ENCODE data around the gene DRC1.
A peak's percentile ranks its signal among the peaks of the same experiment; 100 is the strongest.

DRC1 gene

DNA sequence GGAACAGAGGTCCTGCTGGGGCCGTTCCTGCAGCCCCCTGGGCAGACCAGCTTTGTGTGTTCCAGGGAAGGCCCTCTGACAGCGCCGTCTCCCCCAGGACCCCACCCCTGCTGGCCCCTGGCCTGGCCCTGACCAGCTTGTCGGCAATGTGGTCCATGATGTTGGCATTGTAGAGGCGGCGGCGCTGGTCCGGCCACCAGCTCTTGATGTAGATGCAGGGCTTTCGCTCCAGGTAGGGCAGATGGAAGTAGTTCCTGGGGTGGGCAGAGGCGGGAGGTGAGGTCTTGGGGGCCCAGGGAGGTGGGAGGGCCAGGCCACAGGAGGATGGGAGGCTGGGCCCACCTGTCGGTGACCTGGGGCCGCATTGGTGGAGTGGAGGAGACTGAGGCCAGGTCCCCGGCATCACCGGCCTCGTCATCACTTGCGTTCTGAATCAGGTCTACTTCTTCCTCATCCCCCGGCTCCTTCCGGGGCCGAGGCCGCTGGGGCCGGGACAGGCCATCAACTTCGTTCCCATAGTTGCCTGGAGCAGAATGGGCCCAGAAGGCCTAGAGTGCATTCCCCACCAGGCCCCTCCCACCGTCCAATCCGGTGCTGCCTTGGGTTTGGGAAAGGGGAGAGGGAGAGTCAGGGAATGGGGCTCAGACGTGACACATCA, 77.5 kb downstream of the DRC1 start:
- no peak for DNase-seq

DNA sequence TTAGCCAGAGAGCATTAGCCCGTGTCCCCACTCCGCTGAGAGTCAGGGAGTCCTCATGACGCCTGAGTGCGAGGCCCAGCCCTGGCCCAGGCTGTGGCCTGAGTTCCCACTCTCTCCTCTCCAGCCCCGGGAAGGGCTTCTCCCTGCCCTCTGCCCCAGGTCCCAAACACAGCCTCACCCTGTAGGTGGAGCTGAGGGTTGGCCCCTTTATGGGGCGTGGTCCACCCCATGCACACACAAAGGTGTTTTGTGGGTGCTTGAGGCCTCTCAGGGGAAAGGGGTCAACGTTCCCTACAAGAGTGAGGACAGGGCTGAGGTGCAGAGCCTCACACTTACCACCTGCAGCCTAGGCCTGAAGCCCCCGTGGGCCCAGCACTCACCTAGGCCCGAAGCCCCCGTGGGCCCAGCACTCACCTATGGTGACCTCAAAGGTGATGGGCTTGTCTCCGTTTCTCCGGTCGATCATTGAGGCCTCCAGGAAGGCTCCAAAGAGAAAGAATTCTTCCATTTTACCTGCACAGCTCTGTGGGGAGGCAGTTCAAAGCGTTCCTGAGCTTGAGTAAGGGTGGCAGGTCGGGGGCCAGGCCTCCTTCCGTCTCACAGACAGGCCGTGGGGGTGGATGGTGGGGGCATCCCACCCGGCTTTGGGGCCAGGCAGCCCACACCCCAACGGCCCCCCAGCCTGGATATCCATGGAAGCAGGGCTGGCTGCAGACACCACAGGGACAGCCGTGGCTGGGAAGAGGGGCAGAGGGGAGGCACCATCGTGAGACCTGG, 78.3 kb downstream of the DRC1 start:
- no peak for DNase-seq

DNA sequence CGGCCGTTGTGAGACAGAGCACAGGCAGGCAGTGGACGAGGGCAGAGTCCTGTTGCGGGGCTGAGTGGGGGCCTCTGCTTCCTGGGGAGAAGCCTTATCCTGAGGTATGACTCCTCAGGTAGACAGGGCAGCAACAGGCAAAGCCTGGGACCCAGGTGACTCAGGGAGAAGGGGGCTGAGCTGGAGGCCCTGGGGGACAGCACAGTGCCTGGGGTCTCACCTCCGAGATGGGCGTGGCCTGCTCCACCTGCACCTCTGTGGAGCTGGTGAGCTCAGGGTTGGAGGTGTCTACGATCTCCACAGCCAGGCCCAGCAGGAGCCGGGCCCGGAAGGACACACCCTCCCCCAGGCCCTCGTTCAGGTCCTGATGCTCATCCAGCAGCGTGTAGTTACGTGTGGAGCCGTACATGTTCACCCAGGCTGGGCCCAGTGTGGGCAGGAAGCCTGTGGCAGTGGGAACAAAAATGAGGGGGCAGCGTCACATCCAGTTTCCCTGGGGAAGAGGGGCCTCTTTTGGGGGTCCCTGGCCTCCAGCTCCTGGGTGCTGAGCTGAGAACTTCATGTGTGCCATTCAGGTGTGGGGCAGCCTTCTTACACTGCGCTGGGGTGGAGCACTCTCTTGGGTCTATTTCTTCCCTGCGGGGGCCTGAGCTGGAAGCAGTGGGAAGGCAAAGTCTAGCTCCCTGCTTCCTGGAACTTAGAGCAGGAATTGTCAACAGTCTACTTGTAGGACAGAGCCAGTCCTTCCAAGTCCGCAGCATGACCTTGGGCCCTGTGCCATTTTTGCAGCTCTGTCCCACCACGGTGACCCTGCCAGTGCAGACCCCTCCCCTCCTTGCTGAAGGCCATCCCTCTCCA, 79.1 kb downstream of the DRC1 start:
- no peak for DNase-seq

DNA sequence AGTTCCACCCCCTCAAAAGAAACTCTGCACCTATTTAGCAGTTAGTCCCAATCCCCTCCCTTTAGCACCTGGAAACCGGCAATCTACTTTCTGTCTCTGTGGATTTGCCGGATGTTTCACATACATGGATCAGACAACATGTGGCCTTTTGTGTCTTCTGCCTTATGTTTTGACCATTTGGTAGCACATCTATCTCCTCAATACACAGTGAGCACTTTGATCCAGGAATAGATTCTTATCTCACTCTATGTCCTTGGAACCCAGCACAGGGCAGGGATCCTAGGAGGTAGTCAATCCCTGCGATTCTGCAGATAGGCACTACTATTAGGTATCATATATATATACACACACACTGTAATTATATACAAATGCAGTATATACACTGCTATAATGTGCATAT, 80.0 kb downstream of the DRC1 start:
- no peak for DNase-seq

DNA sequence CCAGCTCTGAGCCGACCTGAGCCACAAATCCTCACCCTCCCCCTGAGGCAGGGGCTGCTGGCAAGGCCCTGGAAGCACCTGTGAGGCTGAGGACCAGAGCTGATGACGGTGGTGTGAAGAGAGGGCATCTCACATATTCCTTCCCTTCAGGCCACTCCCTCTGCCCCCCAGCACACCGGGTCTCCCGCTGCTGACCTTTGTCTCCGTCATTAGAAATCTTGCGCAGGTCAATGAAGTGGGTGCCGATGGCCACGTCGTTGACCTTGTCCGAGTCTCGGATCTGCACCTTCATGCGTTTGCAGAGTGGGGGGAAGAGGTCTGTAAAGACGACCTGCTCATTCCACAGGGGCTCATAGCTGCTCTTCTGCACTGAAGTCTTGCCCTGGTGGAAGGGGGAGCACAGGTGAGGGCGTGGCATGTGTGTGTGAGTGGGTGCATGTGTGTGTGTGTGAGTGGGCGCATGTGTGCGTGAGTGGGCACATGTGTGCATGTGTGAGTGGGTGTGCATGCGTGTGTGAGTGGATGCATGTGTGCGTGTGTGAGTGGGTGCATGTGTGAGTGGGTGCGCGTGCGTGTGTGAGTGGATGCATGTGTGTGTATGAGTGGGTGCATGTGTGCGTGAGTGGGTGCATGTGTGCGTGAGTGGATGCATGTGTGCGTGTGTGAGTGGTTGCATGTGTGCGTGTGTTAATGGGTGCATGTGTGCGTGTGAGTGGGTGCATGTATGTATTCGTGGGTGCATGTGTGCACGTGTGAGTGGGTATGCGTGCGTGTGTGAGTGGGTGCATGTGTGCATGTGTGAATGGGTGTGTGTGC, 80.7 kb downstream of the DRC1 start:
- DNase-seq = no peak

DNA sequence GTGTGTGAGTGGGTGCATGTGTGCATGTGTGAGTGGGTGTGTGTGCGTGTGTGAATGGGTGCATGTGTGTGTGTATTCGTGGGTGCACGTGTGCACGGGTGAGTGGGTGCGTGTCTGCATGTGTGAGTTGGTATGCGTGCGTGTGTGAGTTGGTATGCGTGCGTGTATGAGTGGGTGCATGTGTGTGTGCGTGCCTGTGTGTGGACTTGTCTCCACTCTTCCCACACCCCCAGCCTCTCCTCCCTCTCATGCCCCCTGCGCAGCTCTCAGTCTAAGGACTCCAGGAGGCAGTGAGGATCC, 81.3 kb downstream of the DRC1 start:
- no peak for DNase-seq

DNA sequence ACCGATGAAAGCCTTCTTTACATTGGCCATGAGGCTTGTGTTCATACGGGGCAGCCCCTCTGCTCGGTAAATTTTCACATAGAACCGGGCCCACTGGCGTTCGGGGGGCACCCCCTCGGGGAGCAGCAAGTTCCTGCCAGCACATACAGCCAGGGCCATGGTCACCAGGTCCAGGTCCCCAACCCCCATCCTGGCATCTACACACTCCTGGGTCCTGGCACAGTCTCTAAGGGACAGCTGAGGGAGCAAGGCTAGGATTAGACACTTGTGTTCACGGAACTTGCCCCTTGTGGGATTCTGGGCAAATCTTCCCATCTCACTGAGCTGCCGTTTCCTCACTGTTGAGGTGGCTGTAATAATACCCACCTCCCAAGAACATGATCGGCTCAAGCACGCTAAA, 81.8 kb downstream of the DRC1 start:
- DNase-seq = no peak

DNA sequence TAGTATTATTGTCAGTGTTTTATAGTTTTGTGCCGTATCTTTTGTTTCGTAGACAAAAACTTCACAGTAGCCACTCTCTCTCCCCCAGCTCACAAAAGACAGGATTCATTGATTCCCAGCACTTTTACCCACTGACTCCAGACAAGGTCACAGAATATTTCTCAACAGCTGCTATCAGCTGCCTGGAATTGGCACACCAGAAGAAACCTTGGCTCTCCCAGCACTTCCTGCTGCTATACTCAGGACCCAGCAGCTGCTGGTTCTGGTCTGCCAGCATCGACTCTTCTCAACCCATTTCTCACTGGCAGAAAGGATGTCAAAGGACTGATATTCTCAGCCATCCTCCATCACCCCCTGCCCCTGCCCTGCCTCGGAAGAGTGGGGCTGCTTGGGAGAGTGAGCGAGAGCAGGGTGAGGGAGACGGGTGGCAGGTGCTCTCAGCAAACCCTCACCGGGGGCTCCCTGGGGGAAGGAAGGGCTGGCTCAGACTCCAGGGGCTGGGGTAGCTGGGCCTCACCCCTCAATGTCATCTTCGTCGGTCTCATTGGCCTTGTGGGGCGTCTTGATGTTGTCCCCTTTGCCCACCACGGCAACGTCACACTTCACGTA, 82.3 kb downstream of the DRC1 start:
- no peak for DNase-seq

DNA sequence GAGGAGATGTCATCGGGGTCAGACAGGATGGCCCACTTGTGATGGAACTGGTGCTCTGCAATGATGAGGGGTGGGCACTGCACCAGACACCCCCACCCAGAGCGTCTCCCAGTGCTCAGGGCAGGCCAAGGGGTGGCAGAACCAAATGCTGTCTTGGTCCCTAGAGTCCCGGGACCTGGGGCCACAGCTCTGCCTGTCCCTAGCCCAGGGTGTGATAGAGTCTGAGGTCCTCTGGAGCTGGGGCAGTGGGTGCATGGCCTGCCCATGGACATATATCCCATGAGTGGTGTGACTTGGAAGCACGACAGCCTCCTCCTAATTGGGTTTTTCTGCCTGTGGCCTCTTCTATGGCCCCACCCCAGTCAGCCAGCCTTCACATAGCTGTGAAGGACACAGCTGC, 82.9 kb downstream of the DRC1 start:
- DNase-seq = no peak

DNA sequence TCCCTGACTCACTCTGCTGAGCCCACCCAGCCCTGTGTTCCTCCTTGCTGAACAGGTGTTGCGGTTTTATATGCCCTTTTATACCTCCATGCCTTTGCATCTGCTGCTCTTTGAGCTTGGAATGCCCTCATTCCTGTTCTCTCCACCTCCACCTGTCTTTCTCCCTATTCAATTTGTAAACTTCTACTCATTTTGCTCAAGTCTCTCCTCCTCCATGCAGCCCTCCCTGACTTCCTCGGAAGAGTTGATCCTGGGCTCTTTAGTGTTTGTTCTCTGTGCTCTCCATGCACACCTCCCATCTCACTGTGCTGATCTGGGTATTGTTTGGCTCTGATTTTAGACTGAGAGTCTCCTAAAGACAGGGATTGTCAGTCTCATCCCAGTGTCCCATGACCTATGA, 83.4 kb downstream of the DRC1 start:
- no peak for DNase-seq

DNA sequence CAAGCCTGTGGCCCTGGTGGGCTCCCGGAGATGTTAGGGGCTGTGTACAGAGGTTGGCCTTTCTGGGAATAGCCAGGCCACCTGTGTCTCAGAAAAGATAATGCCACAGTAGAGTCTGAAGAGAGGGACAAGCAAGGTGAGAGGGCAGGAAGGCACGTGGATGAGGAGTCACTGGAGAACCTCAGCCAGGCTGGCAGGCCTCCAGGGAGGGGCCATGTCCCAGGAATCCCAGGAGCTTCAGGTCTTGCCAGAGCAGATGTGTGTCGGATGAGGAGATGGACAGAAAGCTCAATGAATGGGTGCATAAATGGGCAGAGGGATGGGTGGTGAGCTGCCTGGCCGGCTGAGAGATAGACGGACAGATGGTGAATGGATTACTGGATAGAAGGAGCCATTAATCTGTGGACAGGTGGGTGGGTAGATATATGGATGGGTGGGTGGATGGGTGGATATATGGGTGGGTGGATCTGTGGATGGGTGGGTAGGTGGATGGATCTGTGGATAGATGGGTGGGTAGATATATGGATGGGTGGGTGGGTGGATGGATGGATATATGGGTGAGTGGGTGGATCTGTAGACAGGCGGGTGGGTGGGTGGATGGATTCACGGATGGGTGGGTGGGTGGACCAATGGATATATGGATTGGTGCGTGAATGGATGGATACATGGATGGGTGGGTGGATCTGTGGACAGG, 84.2 kb downstream of the DRC1 start:
- no peak for DNase-seq

DNA sequence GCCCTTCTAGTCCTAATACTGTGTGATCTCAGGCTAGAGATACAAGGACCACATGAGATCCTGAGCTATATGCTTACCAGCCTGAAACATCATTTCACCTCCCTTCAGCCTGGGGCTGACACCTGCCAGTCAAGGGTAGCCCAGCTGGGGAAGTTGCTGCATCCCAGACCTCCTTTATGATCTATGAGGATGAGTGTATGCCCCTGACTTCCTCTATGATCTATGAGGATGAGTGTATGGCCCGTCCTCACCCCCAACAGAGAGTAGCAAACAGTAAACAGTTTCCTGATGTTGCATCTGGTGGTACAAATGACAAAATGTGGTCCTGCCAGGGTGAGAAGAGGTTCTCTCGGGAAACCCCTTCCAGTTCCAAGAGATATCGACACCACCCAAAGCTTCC, 85.1 kb downstream of the DRC1 start:
- no peak for DNase-seq

DNA sequence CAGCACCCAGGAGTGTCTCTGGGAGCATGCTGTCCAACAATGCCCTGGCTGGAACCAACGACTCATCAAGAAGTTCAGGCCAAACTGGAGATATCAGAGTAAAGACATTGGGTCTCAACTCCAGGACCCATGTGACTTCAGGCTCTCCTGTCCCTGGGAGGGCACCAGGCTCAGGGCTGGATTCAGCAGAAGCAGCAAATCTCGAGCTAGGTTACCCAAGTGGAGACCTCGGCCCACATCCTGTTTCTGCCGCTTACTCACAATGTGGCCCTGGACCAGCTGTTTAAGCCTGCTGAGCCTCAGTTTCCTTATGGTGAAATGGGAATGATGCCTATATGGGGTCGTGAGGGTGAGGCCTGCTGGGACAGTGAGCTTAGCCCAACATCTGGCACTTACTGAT, 85.5 kb downstream of the DRC1 start:
- DNase-seq = peak in 1 of 5 experiments; percentile 50

DNA sequence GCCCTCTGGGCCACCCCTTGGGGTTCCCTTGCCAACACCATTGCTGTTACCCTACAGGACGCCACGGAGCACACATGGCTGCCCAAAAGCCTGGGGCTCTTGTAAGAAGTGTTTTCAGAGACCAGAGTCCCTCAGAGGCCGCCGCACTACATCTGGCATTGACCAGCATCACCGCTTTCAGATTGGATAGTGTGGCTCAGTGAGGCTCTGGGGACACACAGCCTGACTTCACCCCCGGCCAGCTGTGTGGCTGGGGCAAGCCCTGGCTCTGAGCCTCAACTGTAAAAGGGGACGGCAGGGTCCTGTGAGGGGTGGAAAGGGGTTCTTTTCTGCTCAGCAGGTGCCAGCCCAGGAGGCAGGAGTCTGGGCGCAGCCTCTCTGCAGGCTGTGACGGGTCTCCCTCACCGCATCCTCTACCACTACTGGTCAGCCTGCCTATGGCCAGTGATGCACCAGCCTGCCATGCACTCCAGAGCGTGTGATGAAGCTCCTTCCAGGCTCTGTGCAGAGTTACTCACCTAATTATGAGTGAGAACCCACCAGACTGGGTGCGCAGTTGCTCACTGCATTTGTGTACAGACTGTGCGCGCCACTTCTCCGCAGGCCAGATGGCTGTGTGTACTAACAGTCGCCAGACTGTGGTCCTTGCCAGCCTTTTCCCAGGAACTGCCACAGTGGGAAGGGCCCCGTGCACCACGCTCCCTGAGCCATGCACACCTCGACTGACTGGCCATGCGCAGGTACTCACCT, 86.9 kb downstream of the DRC1 start:
- DNase-seq = no peak

DNA sequence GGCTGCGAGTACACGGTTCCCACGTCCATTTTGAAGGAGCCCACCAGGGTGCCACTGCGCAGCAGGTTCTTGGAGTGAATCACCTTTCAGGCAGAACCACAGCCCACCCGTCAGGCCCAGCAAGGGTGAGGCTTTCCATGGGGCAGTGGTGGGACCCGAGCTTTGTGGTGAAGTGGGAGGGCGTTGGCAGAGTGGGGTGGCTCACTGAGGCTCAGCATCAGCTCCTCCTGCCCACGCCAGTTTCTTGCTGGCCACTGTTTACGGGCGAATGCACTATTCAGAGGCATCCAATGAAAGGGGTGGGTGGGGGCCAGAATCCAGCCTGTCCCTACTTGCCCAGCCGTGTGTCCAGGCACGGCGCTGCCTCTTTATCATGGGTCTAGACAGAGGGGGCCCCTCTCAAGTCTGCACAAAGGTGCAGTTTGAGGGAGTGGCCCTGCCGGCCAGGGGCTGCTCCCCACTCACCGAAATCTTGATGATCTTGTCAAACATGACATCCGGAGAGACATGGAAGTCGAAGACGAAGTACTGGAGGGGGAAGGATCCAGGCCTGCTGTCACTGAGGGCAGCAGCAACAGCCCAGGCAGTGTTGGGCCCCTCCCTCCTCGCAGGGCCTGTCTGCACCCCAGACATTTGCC, 87.6 kb downstream of the DRC1 start:
- DNase-seq = no peak

DNA sequence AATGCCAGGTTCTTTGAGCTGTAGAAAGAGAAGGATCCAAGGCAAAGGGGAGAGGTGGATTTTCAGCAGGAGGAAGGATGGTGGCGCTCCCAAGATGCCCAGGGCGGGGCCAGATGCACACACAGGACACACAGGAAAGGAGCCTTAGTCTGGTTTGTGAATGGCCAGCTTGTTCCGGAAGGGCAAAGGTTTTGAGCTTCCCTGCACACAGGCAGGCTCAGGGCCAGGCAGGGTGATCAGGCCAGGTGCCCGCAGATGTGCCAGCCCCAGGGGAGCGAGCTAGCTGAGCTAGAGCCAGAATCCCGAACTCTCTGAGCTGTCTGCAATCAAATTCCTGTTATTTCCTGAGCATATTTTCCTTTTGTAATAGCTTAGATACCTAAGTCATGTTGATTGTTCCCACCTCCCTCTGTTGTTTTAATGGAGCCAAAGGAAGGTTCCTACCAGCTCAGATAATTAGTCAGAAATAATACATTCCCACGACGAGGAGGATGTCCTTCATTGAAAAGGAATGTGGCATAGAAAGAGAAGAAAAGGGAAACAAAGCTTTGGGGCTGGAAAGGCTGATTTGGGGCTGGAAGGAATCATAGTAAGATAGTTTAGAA, 89.9 kb downstream of the DRC1 start:
- no peak for DNase-seq

DNA sequence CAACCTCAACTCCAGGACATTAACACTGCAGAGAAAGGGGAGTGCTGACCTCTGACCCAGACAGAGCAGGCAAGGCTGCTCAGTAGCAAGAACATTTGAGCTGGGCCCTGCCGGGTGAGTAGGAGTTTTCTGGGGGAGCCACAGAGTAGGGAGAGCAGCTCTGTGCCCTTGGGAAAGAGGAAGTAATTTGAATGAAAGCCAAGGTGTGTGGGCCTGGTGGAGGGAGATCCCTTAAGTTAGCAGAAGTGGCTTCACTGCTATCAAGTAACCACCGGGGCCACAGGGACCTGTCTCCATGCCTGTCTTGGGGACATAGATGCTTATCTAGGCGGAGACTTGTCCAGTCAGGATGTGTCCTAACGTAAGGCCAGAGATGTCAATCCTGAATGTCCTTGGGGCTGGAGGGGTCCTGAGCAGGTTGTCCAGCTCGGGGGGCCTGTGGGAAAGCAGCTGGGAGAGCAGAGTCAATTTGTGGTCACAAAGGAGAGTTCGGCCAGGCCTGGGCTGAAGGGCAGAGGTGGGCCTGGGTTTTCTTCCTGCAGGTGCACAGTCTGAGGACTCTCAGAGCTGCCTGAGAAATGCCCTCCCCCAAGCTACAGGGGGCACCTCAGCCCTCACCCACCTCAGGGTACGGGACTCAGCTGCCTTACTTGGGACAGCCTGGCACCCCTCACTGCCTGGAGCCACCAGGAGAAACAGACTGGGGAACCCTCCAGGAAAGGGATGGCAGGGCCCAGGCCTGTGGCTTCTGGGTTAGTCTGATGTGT, 91.2 kb downstream of the DRC1 start:
- DNase-seq = no peak

DNA sequence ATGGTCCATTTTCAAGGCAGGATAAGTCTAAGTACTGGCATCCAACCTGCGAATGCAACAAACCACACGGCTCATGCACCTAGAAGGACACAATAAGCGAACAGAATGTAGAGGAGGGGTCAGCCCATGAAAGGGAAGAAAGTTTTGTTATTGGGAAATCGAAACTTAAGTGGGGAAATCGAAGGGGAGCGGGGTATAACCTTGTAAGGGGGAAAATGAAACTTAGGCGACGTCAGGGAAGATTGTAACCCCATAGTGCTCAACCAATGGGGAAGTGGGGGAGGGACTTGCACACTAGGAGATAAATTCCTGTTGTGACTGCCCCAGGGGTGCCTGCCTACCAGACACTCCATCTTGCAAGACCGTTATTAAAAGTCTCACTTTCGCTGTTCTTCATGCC, 91.8 kb downstream of the DRC1 start:
- DNase-seq = no peak

DNA sequence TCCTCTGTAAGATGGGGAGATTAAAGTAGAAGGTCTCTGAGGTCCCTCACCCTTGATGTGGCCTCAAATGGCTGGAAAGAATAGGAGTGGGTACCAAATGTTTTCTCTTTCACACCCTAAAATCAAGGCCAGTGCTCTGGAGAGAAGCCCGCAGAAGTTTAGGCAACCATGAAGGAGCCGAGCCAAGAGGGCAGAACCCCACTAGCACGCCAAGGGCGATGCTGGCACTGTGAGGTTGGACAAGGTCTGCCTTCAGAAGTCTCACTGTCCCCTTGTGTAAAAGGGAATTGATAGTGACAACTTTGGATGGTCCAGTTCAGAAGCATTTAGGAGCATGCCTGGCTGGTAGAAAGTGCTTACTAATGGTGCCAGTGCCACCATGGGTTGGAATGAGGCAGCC, 92.5 kb downstream of the DRC1 start:
- no peak for DNase-seq

All from T-helper 2 cell (primary cell).